Dermis blood vessel endothelial cell (primary cell): ENCODE data around the gene PDE8B. TPM values are rescaled to one million over a fixed set of nuclear protein-coding genes. Genes with fewer than 3 reads are reported as not detected.
A peak's percentile ranks its signal among the peaks of the same experiment; 100 is the strongest.

Experiments used
- DNase-seq: peaks from one replicate; pipeline ENCODE4 v3.0.0; 2010
- total RNA-seq: library from RNA; depleted of rRNA; stranded (reverse); fragments of >200 nt; gene quantifications from 2 replicates; pipeline ENCODE4 v1.2.3, GENCODE V29; 2014

The PDE8B gene
- total RNA-seq, 1 donor from 2014 or later: under 0.01 TPM

DNA sequence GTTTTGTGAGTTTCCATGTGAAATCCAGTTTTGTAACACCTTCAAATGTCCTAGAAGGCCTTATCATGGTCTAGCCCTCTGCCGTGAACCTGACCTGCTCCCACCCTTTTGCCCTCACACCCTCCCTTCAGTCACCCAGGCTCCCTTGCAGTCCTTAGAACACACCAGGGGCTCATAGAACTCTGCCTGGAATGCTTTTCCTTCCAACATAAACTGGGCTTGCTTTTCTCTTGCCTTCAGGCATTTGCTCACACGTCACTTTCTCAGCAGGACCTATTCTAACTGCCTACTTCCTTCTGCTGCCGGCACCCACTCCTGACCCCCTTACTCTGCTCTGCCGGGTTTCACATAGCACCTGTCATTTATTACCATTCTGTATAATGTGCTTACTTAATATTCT is 111.9 kb downstream of the PDE8B start:
- DNase-seq: no peak

DNA sequence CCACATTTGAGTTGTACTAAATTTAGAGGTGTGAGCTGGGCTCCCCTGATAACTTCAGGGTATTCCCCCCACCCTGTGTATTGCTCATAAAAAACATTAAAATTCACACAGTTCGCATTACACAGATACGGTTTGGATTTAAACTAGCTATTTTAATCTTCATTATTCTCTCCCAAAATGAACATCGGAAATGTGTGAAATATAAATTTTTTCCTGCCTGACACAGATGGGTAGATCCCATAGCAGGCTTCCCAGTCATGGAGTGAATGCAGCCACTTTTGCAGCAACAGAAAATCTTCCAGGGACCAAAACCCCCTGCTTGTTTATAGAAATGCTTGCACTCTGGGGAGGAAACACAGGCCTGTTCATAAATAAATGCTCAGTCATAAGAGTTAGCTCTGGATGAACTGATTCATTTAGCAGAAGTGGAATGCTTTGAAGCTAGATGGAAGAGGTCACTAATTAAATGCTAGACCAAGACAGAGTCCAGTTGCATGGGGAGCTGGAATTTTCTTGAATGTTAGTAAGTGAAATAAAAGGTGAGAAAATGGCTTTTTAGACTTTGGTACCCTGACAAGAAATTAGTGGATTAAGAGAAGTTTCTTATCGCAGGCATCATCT is 115.6 kb downstream of the PDE8B start:
- no peak for DNase-seq

GRCh38 chr5:77326986-77327734 is 116.7 kb downstream of the PDE8B start:
- no peak for DNase-seq

GRCh38 chr5:77328930-77329647 is 118.6 kb downstream of the PDE8B start:
- no peak for DNase-seq

DNA sequence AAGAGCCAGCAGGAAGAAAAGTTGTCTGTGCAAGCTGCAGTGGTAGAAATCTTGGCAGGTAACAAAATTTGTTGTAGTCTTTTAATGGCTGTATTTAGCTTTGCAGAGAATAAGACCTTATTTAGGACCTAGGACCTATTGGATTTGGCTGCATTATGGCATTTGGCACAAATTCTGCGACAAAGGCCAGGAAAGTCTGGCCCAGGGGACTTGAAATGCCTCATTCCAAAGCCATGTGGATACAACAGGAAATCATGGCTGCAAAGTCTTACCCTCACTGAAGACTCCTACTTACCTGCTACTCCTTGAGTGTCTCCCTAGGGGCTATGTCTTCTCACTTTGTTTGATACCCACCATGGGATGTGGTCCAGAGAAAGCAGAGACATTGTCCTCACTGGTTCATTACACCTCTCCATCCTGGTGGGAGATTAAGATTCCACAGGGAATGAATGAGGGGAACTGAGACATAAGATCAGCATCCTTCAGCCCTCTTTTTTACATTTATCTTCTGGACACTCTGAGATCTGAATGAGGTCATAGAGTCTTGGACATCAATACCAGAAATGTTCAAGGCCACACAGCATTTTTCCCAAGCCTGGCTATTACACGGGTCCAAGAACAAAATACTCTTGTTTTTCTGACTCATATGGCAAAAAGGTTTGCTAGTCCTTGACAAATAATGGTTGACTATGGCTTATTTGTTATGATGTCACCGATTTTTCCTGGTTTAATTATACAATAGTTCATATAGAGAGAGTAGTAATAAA is 119.4 kb downstream of the PDE8B start:
- no peak for DNase-seq

GRCh38 chr5:77333036-77333435 is 122.6 kb downstream of the PDE8B start:
- no peak for DNase-seq

DNA sequence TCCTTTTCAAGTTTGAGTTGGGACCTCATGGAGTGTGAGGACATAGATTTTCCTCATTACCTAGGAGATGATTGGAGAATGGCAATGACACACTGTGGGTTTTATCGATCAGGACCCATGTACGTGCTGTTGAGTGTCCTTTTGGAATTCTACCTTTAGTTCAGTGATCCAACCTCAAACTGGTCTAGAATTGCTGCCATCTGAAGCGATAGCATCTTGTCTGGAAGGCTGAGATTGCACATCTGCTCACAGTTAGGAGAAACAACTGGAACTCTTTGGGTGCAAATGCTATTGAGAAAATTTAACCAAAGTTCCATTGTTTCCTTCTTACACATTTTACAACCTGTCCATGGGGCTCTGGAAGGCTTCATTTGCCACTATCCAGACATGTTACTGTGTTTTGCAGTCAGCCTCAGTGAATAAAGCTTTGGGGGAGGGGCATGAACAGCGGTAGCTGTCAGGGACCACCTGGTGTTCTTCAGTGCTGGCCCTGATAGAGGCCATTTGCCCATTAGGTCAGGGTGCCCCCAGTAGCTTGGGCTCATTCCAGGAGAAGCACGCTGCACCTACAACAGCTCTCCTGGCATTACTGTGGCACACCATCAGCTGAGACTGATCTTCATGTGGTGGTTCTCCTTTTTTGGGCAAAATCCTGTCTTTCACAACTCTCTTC is 123.1 kb downstream of the PDE8B start:
- no peak for DNase-seq

GRCh38 chr5:77337246-77337645 is 126.8 kb downstream of the PDE8B start:
- no peak for DNase-seq

GRCh38 chr5:77337686-77338085 is 127.2 kb downstream of the PDE8B start:
- no peak for DNase-seq

DNA sequence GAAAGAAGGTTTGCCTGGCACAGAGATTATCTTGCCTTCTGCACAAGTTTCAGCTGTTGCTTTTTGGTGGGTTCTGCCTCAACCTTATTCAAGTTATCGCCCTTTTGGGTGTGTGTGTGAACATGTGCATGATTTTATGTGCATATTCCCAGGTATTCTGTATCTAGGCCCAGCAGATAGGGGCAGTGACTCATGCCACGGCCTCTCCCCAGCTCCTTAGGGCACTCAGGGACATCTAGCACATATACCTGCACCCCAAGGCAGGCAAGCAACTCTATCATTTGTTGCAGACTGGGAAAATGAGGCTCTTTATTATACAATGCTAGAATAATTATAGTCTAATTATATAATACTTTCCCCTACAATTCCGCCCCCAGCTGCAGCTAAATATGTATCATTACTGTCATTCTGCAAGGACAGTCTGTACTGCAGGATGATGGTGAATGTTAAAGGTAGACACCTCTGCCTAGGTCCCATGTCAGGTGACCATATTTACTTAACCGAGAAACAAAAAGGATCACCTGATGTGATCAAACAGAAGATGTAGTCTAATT is 128.9 kb downstream of the PDE8B start:
- no peak for DNase-seq

DNA sequence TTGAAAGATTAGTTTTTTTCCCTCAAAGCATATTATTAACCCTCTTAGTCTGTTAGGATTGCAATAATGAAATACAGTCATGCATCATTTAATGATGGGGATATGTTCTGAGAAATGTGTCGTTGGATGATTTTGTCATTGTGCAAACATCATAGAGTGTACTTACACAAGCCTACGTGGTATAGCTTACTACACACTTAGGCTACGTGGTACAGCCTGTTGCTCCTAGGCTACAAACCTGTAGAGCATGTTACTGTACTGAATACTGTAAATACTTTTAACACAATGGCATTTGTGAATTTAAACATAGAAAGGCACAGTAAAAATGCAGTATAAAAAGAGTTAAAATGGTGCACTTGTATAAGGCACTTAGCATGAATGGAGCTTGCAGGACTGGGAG is 132.7 kb downstream of the PDE8B start:
- DNase-seq: no peak

DNA sequence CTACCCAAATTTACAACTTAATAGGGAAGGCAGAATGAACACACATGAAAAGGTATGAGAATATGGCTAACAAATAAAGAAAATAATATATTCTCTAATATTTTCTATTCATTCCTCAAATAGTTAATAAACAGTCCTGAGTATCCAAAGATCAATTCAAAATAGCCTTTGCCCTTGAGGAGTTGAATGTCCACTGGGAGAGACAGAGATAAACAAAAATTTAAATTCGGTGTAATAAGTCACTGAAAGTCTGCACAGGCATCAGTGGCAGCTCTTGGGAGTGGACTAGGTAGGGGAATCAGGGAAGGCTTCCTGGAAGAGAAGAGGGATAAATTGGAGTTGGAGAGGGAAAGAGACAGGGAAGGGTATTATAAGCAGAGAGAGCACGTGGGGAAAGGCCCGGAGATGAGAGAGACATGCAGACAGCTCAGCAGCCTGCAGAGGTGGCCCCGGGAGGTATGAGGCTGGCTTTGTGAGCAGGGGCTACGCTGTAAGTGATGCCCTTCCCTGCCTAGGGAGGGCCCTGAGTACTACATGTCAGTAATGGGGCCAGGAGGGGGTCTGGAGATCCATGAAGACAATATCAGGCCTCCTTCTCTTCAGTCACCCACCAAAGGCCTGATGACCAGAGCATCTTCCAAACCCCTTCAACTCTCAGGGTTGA is 137.1 kb downstream of the PDE8B start:
- no peak for DNase-seq

GRCh38 chr5:77353251-77353650 is 142.8 kb downstream of the PDE8B start:
- no peak for DNase-seq

GRCh38 chr5:77354454-77354853 is 144.0 kb downstream of the PDE8B start:
- no peak for DNase-seq

DNA sequence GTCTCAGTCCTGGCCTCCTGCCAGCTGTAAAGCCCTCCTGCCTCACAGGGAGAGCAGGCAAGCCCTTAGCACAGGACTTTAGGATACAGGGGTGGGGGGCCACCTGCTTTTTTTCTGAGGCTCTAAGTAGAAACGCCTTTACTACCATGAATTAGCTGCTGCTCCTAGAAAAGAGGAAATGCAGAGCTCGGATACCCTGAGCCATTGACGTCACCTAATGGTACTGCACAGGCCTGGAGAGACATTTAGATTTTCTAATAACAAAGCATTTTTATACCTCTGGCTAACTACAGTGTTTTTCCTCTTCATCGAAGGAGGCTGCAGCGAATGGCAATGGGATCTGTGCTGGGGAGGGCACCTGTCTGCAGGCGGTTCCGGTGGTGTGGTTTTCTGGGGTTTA is 144.6 kb downstream of the PDE8B start:
- DNase-seq: no peak

DNA sequence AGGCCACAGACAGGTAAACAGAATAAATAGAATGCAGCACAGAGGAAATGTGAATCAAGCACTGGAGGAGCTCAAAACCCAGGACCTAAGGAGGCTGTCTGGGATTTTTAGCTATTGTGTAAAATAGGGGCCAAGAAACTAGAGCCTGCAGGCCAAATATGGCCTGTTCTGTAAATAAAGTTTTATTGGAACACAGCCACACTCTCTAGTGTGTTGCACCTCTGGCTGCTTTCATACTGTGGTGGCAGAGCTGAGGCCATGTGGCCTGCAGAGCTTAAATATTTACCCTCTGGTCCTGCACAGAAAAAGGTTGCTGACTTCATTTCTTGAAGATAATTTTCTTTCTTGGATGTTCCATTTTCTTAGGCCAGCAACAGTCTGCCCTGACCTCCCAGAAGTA is 145.3 kb downstream of the PDE8B start:
- DNase-seq: no peak

DNA sequence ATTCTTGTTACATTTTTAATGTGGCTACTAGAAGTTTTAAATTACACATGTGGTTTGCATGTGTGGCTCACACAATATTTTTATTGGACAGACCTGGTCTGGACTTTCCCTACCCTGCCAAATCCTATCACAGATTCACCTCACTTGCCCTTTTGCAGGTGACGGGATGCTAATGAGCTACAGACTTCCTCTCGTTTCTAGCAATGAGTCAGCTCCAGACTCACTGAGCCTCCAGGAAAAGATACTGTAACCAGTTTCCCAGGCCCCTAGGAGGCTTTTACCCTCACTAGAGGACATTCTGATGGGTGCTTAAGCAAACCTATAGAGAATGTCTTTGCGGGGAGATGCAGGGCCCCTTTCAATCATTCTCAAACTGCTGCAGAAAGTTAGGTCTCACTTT is 146.3 kb downstream of the PDE8B start:
- peak; percentile 34 for DNase-seq

DNA sequence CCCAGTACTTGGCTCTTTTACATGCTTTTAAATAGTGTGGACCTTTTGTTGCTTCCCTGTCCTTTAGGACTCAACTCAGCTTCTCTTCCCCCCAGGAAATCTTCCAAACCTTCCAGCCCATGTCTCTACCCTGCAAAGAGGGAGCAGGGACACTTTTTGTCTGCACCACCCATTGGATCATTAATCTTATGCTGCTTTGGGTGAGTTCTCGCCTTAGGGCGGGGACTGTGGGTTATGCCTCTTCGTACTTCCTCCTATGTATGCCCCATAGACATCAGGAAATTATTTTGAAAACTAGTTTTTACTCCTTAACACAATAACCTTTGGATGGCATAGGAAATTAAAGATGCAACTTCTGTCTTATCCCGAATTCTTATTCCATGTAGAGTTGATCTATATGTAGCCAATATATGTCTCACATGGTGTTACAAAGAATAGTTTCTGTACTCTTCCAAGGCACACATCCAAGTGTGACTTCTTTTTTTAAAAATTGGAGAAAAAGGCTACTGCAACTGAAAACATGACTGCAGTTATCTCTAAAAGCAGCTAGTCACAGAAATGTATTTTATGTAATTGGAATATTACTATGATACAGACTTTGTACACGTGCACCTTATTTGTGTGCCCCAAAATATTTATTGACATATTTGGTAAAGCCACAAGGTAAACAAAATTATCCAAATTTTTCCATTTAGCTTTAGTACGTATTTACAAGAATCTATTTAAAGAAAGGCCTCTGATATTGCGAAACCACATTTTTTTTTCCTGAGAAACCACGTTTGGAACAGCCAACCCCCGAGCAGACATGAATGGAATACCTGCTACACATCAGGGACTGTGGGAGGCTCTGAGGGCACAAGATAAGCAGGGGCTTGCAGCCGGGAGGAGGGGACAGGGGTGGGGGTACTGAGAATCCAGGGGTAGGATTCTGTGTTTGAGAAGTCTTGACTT is 148.1 kb downstream of the PDE8B start:
- no peak for DNase-seq

DNA sequence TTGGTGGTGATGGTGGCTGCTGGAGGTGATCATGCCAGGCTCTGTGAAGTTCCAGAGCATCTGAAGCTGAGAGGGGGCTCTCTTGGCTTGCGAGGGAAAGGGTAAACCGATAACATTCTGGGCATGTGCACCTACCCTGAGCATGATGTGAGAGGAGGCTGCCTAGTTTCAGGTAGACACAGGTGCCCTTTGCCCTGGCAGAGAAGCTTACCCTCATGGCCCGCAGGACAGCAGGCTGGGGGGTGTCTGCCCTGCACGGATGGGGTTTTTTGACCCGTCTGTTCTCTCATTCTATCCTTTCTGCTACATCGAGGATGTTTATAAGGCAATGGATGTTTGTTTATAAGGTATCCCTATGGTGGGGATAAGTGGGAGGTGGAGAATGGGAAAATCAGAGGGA is 148.8 kb downstream of the PDE8B start:
- no peak for DNase-seq

DNA sequence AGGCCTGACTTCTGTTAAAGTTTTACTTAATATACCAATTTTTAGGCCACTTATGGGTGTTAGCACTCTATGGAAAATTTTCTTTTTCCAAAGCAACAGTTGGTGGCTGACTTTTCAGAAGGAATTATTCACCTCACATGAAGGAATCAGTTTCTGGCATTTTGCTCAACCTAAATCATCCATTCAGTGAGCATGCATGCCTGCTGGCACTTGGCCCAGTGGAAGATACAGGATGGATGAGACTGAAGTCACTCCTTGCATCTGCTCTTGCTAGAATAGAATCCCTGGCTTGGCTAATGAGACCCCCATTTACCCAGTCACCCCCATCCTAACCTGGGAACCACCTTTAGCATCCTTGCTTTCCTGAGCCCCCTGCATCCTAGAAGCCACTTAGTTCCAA is 149.9 kb downstream of the PDE8B start:
- no peak for DNase-seq

DNA sequence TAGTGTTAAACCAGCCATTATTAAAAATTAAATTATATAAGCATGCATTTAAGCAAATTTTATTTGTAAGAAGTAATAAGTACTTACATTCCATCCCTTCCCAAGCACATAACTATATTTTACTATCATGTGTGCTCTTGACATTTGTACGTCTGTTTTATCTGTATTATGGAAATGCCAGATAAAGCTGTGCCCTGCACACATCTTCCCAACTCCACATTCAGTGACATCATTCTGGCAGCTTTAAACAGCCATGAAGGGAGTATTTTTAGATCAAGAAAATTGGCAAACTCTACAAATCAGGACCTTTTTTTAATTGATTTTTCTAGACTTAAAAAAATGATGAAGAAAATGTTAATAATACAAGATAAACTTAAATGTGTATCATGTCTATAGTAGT is 150.5 kb downstream of the PDE8B start:
- no peak for DNase-seq
